Anterior cingulate cortex (tissue), 58 donors: ENCODE results near the gene TPGS1.

Source experiments
- DNase-seq, 58 donors: peaks; one replicate each; lab custom pipeline; 2025; lab: John Stamatoyannopoulos, UW

The TPGS1 gene

GRCh38 chr19:493391-494170, 13.7 kb upstream of the TPGS1 start:
- DNase-seq: no peak

- no peak for DNase-seq
Observed at GRCh38 chr19:494171-495080, 12.9 kb upstream of the TPGS1 start.

GRCh38 chr19:495081-495401, 12.3 kb upstream of the TPGS1 start:
- no peak for DNase-seq

- peak in 26 of 58 donors; percentile 9 to 81 (median 44) for DNase-seq
Observed at GRCh38 chr19:495402-496111, 11.7 kb upstream of the TPGS1 start.

- DNase-seq: peak in 1 of 58 donors; percentile 49
Observed at GRCh38 chr19:496112-496665, 11.1 kb upstream of the TPGS1 start, which contains the start of gene MADCAM1. Gene MADCAM1, plus strand, starts transcription at chr19:496486. Its CDS starts 14 bp downstream, at chr19:496500.

GRCh38 chr19:496986-497385, 10.3 kb upstream of the TPGS1 start:
- DNase-seq: no peak

GRCh38 chr19:497491-497868, 9.8 kb upstream of the TPGS1 start:
- DNase-seq: peak in 1 of 58 donors; percentile 49

- no peak for DNase-seq
Observed at GRCh38 chr19:497869-498510, 9.3 kb upstream of the TPGS1 start.

- DNase-seq: no peak
Observed at GRCh38 chr19:498511-498891, 8.8 kb upstream of the TPGS1 start.

- no peak for DNase-seq
Observed at GRCh38 chr19:498977-499623, 8.2 kb upstream of the TPGS1 start.

- no peak for DNase-seq
Observed at GRCh38 chr19:501646-502045, 5.7 kb upstream of the TPGS1 start.

GRCh38 chr19:504616-505015, 2.7 kb upstream of the TPGS1 start:
- no peak for DNase-seq

GRCh38 chr19:506404-507285, 652 bp upstream of the TPGS1 start:
- peak; percentile 94 to 100 (median 98) for DNase-seq

GRCh38 chr19:508204-509150, 1.2 kb downstream of the TPGS1 start:
- DNase-seq: no peak

- DNase-seq: peak in 54 of 58 donors; percentile 23 to 85 (median 62)
Observed at GRCh38 chr19:510606-511100, 3.4 kb downstream of the TPGS1 start.

- DNase-seq: peak in 31 of 58 donors; percentile 34 to 84 (median 62)
Observed at GRCh38 chr19:511101-511851, 4.0 kb downstream of the TPGS1 start.
